Stimulated activated CD4-positive, alpha-beta T cell treated with anti-CD3 and anti-CD28 coated beads, Interleukin-12 subunit alpha, Interleukin-12 subunit beta, amount 100 ng/mL, for 24 hours (primary cell): ENCODE measurements around the gene PDZD8.

ENCODE experiments used
- DNase-seq, 2 experiments: peaks; one replicate each; pipeline ENCODE4 v3.0.0-alpha.2; 2020; ENCODE audit warnings: low read depth in 2 of 2

The PDZD8 gene

DNA sequence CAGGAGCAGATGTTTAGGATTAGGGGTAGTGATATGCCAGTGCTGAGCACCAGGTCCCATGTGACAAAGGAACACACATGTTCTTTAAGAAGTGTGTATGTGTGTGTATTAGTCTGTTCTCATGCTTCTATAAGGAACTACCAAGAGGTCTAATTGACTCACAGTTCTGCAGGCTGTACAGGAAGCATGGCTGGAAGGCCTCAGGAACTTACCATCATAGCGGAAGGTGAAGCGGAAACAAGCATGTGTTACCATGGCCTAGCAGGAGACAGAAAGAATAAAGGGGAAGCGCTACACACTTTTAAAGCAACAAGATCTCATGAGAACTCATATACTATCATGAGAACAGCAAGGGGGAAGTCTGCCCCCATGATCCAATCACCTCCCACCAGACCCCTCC is 22.8 kb upstream of the PDZD8 start:
- DNase-seq = no peak

DNA sequence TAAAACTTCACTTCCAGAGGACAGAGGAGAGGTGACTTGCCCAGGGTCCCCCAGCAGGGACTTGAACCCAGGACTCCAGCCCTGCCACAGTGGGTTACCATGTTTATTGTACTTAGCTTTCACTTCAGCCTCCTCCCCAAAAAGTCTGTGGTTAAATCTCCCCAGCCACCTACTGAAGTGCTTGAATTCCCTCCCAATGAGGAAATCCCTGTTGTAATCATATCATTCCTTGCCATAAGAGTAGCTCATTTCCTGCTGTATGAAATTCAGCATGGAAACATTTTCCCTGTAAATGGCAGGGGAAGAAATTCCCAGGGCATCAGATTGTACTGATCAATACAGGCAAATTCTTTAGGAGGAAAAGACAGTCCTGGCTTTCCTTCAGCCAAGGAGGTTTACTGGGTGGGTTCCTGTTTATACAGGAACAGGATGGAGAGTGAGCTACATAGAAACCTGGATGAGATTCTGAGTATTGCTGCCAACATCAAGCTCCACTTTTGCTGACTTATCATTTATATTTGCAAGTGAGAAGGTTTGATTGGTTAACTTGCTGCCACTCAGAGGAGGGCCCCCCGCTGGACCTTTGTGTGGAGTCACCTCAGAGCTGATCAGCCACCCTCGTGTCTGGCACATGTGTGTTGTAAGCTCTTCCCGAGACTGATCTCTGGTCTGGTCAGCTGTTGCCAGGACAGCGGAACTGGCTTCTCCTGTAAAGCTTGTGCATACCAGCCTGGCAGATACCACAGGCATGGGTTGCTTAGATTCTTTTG is 16.4 kb upstream of the PDZD8 start:
- DNase-seq = no peak

DNA sequence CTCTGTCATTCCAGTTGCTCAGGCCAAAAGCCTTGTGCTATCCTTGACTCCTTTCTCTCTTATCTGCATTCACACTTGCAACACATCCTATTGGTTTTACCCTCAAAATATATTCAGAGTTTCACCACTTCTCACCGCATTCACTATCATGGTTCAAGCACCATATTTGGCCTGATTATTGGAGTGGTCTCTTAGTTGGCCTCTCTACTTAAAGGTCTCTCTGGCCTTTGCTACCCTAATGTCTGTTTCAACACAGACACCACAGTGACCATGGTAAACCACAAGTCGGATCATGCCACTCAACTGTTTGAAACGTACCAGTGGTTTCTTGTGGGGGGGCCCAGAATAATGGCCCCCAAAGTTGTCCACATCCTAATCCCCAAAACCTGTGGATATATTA is 15.2 kb upstream of the PDZD8 start:
- DNase-seq = no peak

DNA sequence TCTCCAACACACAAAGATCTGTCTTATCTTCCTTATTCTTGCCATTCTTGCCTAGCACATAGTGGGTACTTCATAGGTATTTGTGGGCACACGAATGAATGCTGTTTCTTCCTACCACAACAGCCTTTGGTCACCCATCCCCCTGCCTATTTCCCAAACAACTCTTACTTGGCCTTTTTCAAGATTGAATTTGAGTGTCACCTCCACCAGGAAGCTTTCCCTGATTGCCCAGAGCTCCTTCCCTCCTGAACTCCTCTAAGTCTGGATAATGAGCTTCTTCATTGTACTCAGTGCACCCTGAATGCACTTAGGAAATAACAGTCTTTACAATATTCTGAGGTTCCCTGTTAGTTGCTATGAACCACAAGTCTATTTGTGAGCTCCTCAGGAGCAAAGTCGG is 11.6 kb upstream of the PDZD8 start:
- DNase-seq = no peak

DNA sequence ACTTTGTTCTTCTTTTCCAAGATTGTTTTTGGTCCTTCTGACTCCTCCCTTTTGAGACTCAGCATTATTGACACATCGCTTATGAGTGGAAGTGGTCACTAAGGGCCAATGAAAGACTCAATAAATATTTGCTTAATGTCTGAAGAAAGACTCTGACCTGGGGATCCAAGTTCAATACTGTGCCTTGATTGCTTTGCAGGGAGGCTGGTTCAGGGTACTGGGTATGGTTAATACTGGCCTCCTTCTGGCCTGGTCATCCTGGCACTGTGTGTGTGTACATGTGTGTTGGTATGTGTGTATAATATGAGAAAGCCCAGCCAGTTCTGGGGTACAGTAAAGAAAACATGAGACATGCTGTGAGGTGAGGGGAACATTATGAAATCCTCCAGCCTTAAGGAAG is 7.6 kb upstream of the PDZD8 start:
- DNase-seq = no peak

DNA sequence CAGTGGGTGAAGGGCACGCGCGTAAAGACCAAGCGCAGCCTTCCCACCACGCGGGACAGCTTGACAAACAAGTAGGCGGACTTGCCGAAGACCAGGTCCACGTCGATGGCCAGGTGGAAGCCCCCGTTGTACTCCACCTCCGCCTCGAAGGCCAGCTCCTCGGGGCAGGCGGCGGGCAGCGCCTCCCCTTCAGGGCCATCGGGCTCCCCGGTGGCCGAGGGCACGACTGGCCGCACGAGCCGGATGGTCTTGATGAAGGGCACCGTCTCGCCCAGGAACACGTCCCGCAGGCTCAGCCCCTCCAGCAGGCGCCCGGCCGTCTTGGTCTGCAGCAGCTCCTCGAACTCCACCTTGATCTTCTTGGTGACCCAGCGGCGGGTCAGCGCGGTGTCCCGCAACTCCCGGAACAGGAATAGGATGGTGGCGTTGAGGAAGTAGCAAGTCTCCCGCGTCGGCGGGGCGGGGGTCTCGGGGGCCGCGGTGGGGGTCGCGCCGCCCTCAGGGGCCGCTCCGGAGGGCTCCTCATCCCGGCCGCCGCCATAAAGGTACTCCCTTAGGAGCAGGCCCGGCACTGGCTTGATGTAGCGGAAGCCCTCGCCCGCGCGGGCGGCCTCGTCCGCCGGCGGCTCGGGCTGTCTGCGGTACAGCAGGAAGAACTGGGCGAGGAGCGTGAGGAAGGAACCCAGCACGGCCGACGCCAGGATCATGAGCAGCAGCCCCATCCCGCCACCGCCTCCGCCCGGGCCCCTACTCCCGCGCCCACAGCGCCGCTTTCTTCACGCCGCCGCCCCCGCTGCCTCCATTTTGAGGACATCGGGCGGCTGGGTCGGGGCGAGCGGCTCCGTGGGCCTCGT is 507 bp downstream of the PDZD8 start:
- peak in 1 of 2 experiments; percentile 11 for DNase-seq

DNA sequence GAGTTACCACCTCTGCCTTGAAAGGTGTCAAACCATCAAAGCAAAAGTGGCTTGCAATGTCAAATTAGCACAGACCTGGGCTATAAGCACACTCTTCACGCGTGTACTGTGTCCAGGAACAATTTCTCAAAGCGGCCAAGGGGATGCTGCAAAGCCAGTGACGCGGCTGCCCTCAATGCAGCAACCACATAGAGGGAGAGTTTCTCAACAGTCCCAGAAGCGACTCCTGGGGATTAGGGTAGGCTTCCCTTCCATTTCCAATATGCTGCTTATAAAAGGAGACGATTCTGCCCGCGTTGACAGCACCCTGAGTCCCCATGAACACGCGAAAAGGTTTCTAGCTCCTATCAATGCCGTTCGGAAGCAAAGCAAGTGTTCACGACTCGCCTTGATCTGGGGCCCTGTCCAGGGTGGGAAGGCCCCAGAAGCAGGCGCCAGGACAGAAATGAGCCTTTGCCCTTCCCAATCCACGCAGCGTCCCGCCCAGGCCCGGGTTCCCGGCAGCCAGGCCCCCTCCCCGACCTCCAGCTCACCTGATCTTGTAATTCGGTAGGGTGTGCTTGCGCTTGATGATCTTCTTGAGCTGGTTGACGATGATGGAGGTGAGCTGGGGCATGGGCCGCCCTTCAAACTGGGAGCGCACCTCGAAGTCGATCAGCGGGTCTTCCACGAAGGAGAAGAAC is 1.3 kb downstream of the PDZD8 start:
- DNase-seq = peak in 1 of 2 experiments; percentile 4

DNA sequence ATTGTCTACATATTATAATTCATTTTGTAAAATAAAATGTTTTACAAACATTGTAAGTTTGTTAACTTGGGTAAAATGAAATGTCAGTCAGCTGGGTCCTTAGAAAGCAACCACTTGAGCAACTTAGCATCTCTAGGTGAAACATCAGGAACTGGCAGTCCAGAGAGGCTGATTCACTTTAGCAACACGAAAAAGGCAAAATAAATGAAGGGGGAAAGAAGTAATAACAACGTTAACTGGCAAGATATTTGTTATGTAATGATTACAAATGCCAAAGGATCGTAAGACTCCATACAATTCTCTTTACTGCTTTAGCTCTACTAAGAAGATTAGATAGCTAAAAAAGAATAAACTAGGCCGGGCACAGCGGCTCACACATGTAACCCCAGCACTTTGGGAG is 5.0 kb downstream of the PDZD8 start:
- no peak for DNase-seq

DNA sequence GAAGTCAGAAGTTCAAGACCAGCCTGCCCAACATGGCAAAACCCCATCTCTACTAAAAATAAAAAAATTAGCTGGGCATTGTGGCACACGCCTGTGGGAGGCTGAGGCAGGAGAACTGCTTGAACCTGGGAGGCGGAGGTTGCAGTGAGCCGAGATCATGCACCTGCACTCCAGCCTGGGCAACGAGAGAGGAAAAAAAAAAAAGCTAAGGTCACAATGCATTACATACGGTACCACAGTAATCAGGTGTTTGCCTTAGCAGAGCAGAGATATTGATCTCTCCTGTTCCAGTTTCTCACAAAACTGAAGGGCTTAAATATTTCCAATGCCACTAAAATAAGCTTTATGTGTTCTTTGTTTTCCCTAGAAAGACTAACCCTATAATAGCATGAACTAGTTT is 7.5 kb downstream of the PDZD8 start:
- DNase-seq = no peak

DNA sequence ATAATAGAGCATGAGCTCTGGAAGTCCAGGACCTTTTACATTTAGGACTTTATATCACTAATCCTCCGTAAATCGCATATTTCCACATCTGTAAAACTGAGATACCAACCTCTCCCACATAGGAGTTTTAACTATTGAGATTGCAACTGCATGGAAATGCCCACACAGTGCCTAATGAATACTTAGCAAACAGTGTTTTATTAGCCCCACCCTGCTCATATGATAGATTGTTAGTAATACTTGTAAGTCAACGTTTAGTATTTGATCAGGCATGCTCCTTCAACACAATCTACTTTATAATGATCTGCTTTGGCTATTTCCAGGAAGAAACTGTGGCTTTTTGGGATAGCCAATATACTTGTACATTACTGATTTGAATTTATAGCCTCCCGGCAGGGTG is 8.5 kb downstream of the PDZD8 start:
- DNase-seq = no peak

DNA sequence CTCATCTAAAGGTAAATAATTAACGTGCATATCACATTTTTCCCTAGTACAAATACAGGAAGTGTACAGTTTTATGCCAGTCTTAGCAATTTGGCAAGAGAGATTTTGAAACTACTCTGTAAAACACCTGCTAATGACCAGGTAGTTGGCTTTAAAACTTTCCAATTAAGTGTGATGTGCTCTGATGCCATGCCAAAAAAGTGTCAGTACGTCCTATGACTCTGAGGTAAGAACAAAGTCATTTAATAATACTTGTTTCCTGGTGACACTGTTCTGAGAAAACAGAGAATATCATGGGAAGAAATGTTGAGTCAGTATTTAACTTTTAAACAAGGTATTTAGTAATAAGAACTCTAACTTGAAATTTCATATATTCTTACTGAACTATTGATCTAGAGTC is 9.6 kb downstream of the PDZD8 start:
- no peak for DNase-seq

DNA sequence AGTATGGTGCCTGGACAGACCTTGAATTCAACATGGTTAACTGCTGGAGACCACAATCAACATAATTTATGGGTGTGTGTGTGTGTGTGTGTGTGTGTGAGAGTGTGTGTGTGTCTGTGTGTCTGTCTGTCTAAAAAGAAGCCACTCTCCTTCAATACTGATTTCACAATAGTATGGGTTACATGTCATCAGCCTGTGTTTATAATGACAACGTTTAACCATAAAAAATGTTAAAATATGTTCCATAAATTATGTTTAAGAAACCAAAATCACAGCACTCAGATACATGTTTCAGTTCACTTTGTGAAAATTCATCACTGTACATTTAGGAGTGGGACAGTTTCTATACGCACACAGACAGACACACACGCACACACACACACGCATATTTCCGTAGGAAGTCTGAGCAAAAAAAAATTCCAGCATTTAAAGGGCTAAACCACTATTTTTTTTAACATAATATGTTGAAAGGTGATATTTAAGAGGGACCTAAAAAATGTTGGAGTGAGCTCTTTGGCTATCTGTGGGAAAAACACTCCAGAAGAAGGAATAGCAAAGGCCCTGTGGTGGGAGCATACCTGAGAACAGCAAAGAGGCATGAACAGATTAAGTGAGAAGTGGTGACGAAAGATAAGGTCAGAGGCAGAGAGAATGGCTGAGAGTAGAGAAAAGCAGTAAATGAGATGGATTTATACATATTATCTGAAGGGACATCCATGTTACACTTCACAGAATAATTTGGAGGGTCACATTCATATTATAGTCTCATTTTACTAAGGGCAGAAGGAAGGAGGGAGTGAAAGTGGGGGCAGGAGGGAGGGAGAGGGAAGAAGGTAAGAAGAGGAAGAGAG is 10.9 kb downstream of the PDZD8 start:
- DNase-seq = no peak

DNA sequence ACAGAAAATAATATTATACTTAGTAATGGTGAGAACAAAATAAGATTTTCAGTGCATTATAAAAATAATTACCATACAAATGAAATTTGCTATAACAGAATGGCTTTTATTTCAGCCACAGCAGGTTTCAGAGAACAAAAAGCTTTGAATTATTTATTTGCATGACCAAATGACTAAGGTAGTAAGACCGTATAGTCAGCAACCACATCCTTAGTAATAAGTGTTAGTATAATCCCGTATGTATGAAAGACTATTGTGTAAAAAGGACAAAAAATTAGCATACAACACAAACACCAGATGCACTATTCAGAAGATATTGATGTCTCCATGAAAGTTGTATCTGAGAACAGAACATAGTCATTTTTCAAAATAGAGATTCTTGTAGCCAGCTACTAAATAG is 12.2 kb downstream of the PDZD8 start:
- DNase-seq = no peak

DNA sequence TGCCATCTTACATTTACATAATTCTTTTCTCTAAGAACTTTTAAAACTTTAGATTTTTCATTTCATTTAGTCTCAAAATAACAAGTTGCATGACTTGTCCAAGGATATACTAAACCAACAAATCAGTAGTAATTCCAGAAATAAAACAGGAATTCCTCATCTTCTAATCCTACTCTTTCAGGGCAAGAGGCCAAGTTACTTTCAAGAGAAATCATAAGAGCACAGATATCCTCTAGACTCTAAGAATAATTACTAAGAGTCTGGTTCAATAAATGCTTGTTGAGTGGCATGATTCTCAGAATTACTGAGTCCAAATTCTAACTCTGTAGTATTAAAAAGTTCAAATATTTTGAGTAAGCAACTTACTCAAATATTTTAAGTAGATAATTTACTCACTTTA is 12.9 kb downstream of the PDZD8 start:
- no peak for DNase-seq

DNA sequence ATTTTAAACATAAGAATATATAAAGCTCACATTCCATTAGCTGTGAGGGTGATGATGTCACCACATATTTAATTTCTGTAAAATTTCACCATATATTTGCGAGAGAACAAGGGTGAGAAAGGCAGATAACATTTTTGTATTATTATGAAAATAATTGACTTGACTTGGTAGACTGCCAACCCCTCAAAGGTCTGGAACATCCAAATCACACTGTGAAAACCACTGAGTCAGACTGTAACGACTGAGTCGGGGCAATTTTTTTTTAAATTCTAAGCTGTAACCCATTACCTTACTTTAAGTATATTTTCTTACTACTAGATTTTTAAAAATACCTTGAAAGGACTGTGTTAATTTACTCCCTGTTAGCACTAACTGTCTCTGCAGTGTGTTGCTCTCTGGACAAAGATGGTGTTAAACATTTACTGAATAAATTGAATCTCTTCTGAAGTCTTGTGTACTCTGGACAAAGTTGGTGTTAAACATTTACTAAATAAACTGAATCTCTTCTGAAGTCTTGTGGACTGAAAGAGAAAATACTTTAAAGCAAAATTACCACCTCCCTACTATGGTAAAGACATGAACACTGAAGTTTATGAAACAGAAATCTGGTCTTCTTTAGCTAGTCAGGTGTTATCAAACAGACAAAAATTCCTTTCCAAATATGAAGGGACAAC is 14.1 kb downstream of the PDZD8 start:
- DNase-seq = no peak

DNA sequence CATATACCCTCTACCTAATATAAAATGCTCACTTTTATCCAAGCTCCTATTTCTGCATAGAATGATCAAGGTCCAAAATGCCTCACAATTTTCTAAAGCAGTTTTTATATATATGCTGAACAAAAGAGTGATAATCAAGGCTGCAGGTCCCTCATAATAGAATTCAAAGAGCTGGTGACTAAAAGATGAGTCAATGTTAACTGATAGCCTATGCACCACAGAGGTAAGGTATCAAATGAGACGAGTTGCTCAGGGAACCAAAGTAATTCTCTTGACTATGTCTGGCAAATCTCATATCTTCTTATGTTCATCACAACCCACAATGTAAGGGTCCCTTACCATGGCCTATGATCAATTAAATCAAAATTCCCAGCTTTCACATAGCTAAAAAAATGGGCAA is 15.2 kb downstream of the PDZD8 start:
- DNase-seq = no peak

DNA sequence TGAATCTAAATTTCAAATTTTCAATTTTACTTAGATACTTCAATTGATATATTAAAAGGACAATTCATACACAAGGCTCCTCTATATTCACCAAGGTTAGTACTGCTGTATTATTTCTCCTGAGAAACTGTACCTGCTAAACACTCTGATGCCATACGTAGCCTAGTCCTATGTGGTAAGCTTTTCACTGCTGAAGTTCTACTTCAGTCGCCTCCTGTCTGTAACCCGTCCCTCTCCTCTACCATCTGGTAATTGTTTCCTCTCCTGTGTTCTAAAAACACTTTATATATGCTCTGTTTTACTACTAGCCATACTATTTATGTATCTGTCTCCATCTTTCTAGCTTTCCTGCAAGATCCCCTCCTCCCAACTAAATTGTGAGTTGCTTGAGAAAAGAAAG is 20.2 kb downstream of the PDZD8 start:
- DNase-seq = no peak

DNA sequence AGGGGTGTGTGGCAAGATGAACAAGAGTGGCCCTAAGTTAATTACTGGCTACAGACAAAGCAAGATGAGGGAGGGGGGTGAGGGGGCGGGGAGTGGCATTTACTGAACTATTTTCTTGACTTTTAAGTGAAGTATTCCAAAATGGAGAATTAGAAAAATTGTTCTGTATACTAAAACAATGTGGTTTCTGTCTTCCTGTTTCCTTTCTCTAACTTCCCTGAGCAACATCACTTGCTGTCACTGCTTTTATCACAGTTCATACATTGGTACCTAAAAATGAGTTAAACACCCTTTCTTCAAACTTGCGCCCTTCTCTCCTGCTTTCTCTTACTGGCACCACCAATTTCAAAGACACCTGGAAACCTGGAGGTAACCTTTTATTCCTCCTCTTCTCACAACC is 21.6 kb downstream of the PDZD8 start:
- DNase-seq = no peak

DNA sequence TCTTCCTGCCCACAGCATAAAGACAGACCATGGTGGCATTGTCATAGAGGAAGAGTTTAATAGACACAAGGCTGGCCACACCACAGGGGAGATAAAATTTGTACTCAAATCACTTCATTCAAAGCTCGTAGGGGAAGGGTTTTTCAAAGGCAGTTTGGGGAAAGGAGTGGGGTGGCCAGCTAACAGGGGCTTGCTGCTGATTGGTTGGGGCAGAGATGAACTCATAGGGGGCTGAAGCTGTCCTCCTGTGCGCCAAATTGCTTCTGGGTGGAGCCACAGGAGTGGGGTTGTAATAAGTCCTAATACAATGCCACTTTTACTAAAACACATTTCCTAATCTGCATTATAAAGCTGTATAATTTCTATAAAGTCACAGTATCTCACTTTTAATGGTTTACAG is 22.5 kb downstream of the PDZD8 start:
- DNase-seq = no peak

DNA sequence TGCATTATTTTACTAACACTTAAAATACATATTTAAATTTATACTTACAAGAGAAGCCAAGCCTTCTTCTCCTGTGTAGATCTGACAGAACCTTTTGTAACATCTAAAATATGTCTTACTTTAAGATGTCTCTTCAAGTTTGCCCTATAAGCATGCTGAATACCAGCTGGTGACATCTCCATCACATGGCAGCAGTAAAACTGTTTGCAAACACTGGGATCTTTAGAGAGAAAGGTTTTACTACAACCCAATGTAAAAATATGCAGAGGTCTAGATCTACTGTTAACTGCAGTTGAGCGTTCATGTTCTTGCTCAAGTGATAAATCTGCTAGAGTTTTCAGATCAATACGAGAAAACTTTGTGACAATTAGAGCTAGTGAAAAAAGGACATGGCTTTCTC is 23.2 kb downstream of the PDZD8 start:
- DNase-seq = no peak

DNA sequence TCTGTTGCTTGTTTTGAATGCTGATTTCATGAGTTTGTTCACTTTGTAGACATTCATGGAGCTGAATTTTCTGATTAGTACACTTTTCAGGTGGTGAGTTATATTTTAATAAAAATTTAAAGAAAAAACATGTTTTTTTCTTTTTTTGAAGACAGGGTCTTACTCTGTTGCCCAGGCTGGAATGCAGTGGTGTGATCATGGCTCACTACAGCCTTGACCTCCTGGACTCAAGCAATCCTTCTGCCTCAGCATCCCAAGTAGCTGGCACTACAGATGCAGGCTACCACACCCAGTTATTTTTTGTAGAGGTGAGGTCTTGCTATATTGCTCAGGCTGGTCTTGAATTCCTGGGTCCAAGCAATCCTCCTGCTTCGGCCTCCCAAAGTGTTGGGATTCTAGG is 23.7 kb downstream of the PDZD8 start:
- no peak for DNase-seq
